Activated CD8-positive, alpha-beta T cell treated with anti-CD3 and anti-CD28 coated beads, Interleukin-2, amount 10 ng/mL, durations not matched to agents 7 days and 5 days (primary cell): ENCODE data around the gene PEAK1. TPM values are rescaled to one million over a fixed set of nuclear protein-coding genes. Genes with fewer than 3 reads are reported as not detected.

Experiments used
- ATAC-seq: fragments of 150-1000 bp; cut with Tn5 transposase; one replicate; pipeline ENCODE4 v1.10.0; 2021; ENCODE audit warnings: moderate library complexity
- CTCF ChIA-PET: fragments of 350-600 bp; sonication (Branson Sonifier 250); formaldehyde crosslinking; loops from one replicate; lab custom pipeline; 2021; ENCODE audit warnings: antibody characterized with exemption; lab: Charles Lee
- POLR2A ChIA-PET: fragments of 350-600 bp; sonication (Branson Sonifier 250); formaldehyde crosslinking; loops from one replicate; lab custom pipeline; 2021; ENCODE audit warnings: antibody characterized with exemption; lab: Charles Lee
- DNase-seq: peaks from one replicate; pipeline ENCODE4 v3.0.0-alpha.2; 2020
- H3K27ac Mint-ChIP-seq: one replicate; pipeline ENCODE4 v1.8.0; 2021; ENCODE audit warnings: mild to moderate bottlenecking, mixed read lengths
- H3K27me3 Mint-ChIP-seq: one replicate; pipeline ENCODE4 v1.8.0; 2021; ENCODE audit warnings: low read depth, mixed read lengths
- H3K36me3 Mint-ChIP-seq: one replicate; pipeline ENCODE4 v1.8.0; 2021; ENCODE audit warnings: low read depth, mixed read lengths
- H3K4me1 Mint-ChIP-seq: one replicate; pipeline ENCODE4 v1.8.0; 2021; ENCODE audit warnings: low read depth, mixed read lengths
- H3K4me3 Mint-ChIP-seq: one replicate; pipeline ENCODE4 v1.8.0; 2021; ENCODE audit warnings: mild to moderate bottlenecking, mixed read lengths
- H3K9me3 Mint-ChIP-seq: one replicate; pipeline ENCODE4 v1.8.0; 2022; ENCODE audit warnings: mixed read lengths; ENCODE audit not compliant: insufficient read depth
- total RNA-seq, 2 experiments: library from RNA; stranded (reverse); gene quantifications; one replicate each; pipeline ENCODE4 v1.2.3, GENCODE V29; 2021

Gene PEAK1
- total RNA-seq, 2 experiments from 2014 or later = 30.4 to 30.7 TPM

- peaks cover 21% of the 10 kb centered on the region for H3K36me3 Mint-ChIP-seq
- no peak overlapping the region for H3K4me3 Mint-ChIP-seq
- POLR2A ChIA-PET = interaction anchor here (0.6 kb wide), 1 partner anchor 296 kb away, joined by 3 read pairs; no protein-coding TSS in a partner anchor
- DNase-seq (no peak), ATAC-seq (no peak)
- H3K27ac Mint-ChIP-seq = no peak overlapping the region
- no peaks in the 10 kb centered on the region for H3K9me3 Mint-ChIP-seq
- H3K4me1 Mint-ChIP-seq = peaks cover 21% of the 10 kb centered on the region
- CTCF ChIA-PET = no interaction called here
- no peaks in the 10 kb centered on the region for H3K27me3 Mint-ChIP-seq
These were observed 35.0 kb upstream of the PEAK1 start for GRCh38 chr15:77454951-77455350.

- CTCF ChIA-PET = no interaction called here
- H3K4me1 Mint-ChIP-seq = peaks cover 21% of the 10 kb centered on the region
- DNase-seq (no peak), ATAC-seq (no peak)
- no peaks in the 10 kb centered on the region for H3K27me3 Mint-ChIP-seq
- H3K4me3 Mint-ChIP-seq = no peak overlapping the region
- no peaks in the 10 kb centered on the region for H3K9me3 Mint-ChIP-seq
- H3K36me3 Mint-ChIP-seq = peaks cover 18% of the 10 kb centered on the region
- POLR2A ChIA-PET = interaction anchor here (0.6 kb wide), 1 partner anchor 296 kb away, joined by 3 read pairs; no protein-coding TSS in a partner anchor
- H3K27ac Mint-ChIP-seq = no peak overlapping the region
These were observed 34.4 kb upstream of the PEAK1 start for GRCh38 chr15:77454265-77454664.

GRCh38 chr15:77446840-77447390 is 27.0 kb upstream of the PEAK1 start:
- DNase-seq (no peak), ATAC-seq (no peak)
- H3K36me3 Mint-ChIP-seq = peaks cover 14% of the 10 kb centered on the region
- ChIA-PET POLR2A (no interaction called here), CTCF (no interaction called here)
- no peak overlapping the region for H3K4me3 Mint-ChIP-seq
- H3K27me3 Mint-ChIP-seq = no peaks in the 10 kb centered on the region
- peaks cover 4% of the 10 kb centered on the region for H3K4me1 Mint-ChIP-seq
- no peak overlapping the region for H3K27ac Mint-ChIP-seq
- no peaks in the 10 kb centered on the region for H3K9me3 Mint-ChIP-seq

- Mint-ChIP-seq H3K4me3 (no peak overlapping the region), H3K27ac (no peak overlapping the region), H3K36me3 (peaks cover 10% of the 10 kb centered on the region), H3K9me3 (no peaks in the 10 kb centered on the region), H3K27me3 (no peaks in the 10 kb centered on the region), H3K4me1 (peaks cover 9% of the 10 kb centered on the region)
- no peak for DNase-seq
- CTCF ChIA-PET = no interaction called here
- no peak for ATAC-seq
- POLR2A ChIA-PET = no interaction called here
These were observed 20.6 kb upstream of the PEAK1 start for GRCh38 chr15:77440378-77440999.

- DNase-seq = no peak
- no peak overlapping the region for H3K4me3 Mint-ChIP-seq
- no peak for ATAC-seq
- no peak overlapping the region for H3K27ac Mint-ChIP-seq
- H3K9me3 Mint-ChIP-seq = no peaks in the 10 kb centered on the region
- peaks cover 9% of the 10 kb centered on the region for H3K4me1 Mint-ChIP-seq
- no peaks in the 10 kb centered on the region for H3K27me3 Mint-ChIP-seq
- POLR2A ChIA-PET = no interaction called here
- peaks cover 10% of the 10 kb centered on the region for H3K36me3 Mint-ChIP-seq
- CTCF ChIA-PET = interaction anchor here (1.2 to 1.4 kb wide), 3 partner anchors 60 to 464 kb away, joined by 3 to 4 read pairs (median 3); no protein-coding TSS in a partner anchor
These were observed 17.4 kb upstream of the PEAK1 start for GRCh38 chr15:77437264-77437663.

GRCh38 chr15:77436822-77437221 is 16.9 kb upstream of the PEAK1 start:
- no peaks in the 10 kb centered on the region for H3K27me3 Mint-ChIP-seq
- ChIA-PET POLR2A (no interaction called here), CTCF (interaction anchor here (1.2 to 1.4 kb wide), 3 partner anchors 60 to 463 kb away, joined by 3 to 4 read pairs (median 3); no protein-coding TSS in a partner anchor)
- no peak overlapping the region for H3K4me3 Mint-ChIP-seq
- H3K36me3 Mint-ChIP-seq = peaks cover 10% of the 10 kb centered on the region
- no peaks in the 10 kb centered on the region for H3K9me3 Mint-ChIP-seq
- H3K4me1 Mint-ChIP-seq = peaks cover 9% of the 10 kb centered on the region
- no peak overlapping the region for H3K27ac Mint-ChIP-seq
- ATAC-seq = no peak
- no peak for DNase-seq

GRCh38 chr15:77430652-77431051 is 10.7 kb upstream of the PEAK1 start:
- DNase-seq = no peak
- Mint-ChIP-seq H3K27me3 (no peaks in the 10 kb centered on the region), H3K4me3 (no peak overlapping the region), H3K27ac (no peak overlapping the region), H3K4me1 (peaks cover 36% of the 10 kb centered on the region), H3K36me3 (peaks cover 10% of the 10 kb centered on the region), H3K9me3 (no peaks in the 10 kb centered on the region)
- ChIA-PET POLR2A (interaction anchor here (1.2 kb wide), 1 partner anchor 9 kb away, joined by 3 read pairs; no protein-coding TSS in a partner anchor), CTCF (interaction anchor here (0.8 to 1.9 kb wide), 3 partner anchors 10 to 243 kb away, joined by 3 to 7 read pairs (median 4); partner anchors contain the start of gene HMG20A)
- ATAC-seq = no peak

GRCh38 chr15:77430213-77430612 is 10.3 kb upstream of the PEAK1 start:
- POLR2A ChIA-PET = interaction anchor here (1.2 kb wide), 1 partner anchor 8 kb away, joined by 3 read pairs; no protein-coding TSS in a partner anchor
- H3K9me3 Mint-ChIP-seq = no peaks in the 10 kb centered on the region
- ATAC-seq = no peak
- no peak for DNase-seq
- H3K27ac Mint-ChIP-seq = no peak overlapping the region
- no peaks in the 10 kb centered on the region for H3K27me3 Mint-ChIP-seq
- no peak overlapping the region for H3K4me3 Mint-ChIP-seq
- peaks cover 40% of the 10 kb centered on the region for H3K4me1 Mint-ChIP-seq
- H3K36me3 Mint-ChIP-seq = peaks cover 10% of the 10 kb centered on the region
- CTCF ChIA-PET = interaction anchor here (0.8 to 1.9 kb wide), 3 partner anchors 9 to 243 kb away, joined by 3 to 7 read pairs (median 4); partner anchors contain the start of gene HMG20A

GRCh38 chr15:77426871-77427270 is 7.0 kb upstream of the PEAK1 start:
- DNase-seq = no peak
- Mint-ChIP-seq H3K4me3 (peak overlapping the region; percentile 4), H3K27me3 (no peaks in the 10 kb centered on the region), H3K4me1 (peaks cover 62% of the 10 kb centered on the region), H3K36me3 (peaks cover 18% of the 10 kb centered on the region), H3K27ac (peak overlapping the region; percentile 23), H3K9me3 (no peaks in the 10 kb centered on the region)
- CTCF ChIA-PET = interaction anchor here (1.0 to 1.3 kb wide), 5 partner anchors 17 to 308 kb away, joined by 3 to 5 read pairs (median 3); no protein-coding TSS in a partner anchor
- peak; percentile 49 for ATAC-seq
- POLR2A ChIA-PET = no interaction called here

GRCh38 chr15:77426377-77426776 is 6.5 kb upstream of the PEAK1 start:
- no peaks in the 10 kb centered on the region for H3K9me3 Mint-ChIP-seq
- ChIA-PET POLR2A (no interaction called here), CTCF (interaction anchor here (1.0 to 1.3 kb wide), 4 partner anchors 17 to 307 kb away, joined by 3 to 5 read pairs (median 4); no protein-coding TSS in a partner anchor)
- no peak for ATAC-seq
- H3K27me3 Mint-ChIP-seq = no peaks in the 10 kb centered on the region
- peaks cover 18% of the 10 kb centered on the region for H3K36me3 Mint-ChIP-seq
- peak overlapping the region; percentile 4 for H3K4me3 Mint-ChIP-seq
- H3K4me1 Mint-ChIP-seq = peaks cover 65% of the 10 kb centered on the region
- peak overlapping the region; percentile 23 for H3K27ac Mint-ChIP-seq
- DNase-seq = no peak

GRCh38 chr15:77425104-77425503 is 5.2 kb upstream of the PEAK1 start:
- DNase-seq (no peak), ATAC-seq (no peak)
- no peaks in the 10 kb centered on the region for H3K27me3 Mint-ChIP-seq
- H3K27ac Mint-ChIP-seq = no peak overlapping the region
- H3K36me3 Mint-ChIP-seq = peaks cover 17% of the 10 kb centered on the region
- H3K9me3 Mint-ChIP-seq = no peaks in the 10 kb centered on the region
- ChIA-PET POLR2A (no interaction called here), CTCF (no interaction called here)
- peaks cover 58% of the 10 kb centered on the region for H3K4me1 Mint-ChIP-seq
- no peak overlapping the region for H3K4me3 Mint-ChIP-seq

- H3K27ac Mint-ChIP-seq = peak overlapping the region; percentile 99
- peak overlapping the region; percentile 97 for H3K4me3 Mint-ChIP-seq
- CTCF ChIA-PET = interaction anchor here (1.1 to 2.5 kb wide), 6 partner anchors 9 to 234 kb away, joined by 4 to 13 read pairs (median 7); no protein-coding TSS in a partner anchor
- H3K9me3 Mint-ChIP-seq = no peaks in the 10 kb centered on the region
- POLR2A ChIA-PET = interaction anchor here (0.6 to 1.0 kb wide), 5 partner anchors 11 to 480 kb away, joined by 3 to 4 read pairs (median 3); no protein-coding TSS in a partner anchor
- no peaks in the 10 kb centered on the region for H3K27me3 Mint-ChIP-seq
- peaks cover 15% of the 10 kb centered on the region for H3K36me3 Mint-ChIP-seq
- ATAC-seq (no peak), DNase-seq (peak; percentile 46)
- H3K4me1 Mint-ChIP-seq = peaks cover 53% of the 10 kb centered on the region
These were observed 1.4 kb upstream of the PEAK1 start for GRCh38 chr15:77421370-77421700.
